Thyroid gland (tissue), 4 donors: ENCODE measurements around the gene NUDT22. TPM values are rescaled to one million over a fixed set of nuclear protein-coding genes. Genes with fewer than 3 reads are reported as not detected.

ENCODE experiments used
- DNase-seq, 2 donors: peaks; one replicate each; pipeline ENCODE4 v3.0.0-alpha.2; 2019
- H3K27ac ChIP-seq, 3 donors: fragments of 200-600 bp; sonication (generic); 1 replicate in 2 of 3; 2 replicates in 1 of 3; pipeline ENCODE4 v1.5.1; 2016 to 2019; ENCODE audit warnings: mild to moderate bottlenecking in 1 of 3, moderate library complexity in 1 of 3
- H3K27me3 ChIP-seq: fragments of 200-600 bp; sonication (generic); one replicate; pipeline ENCODE4 v1.5.1; 2019
- H3K36me3 ChIP-seq, 2 donors: fragments of 200-600 bp; sonication (generic); one replicate each; pipeline ENCODE4 v1.5.1; 2016 to 2019
- H3K4me1 ChIP-seq, 2 donors: fragments of 200-600 bp; sonication (generic); one replicate each; pipeline ENCODE4 v1.5.1; 2017 to 2019
- H3K4me3 ChIP-seq, 3 donors: fragments of 200-600 bp; sonication (generic); replicated peaks in 1 of 3; 1 replicate in 2 of 3; 2 replicates in 1 of 3; pipeline ENCODE4 v1.5.1; 2016; ENCODE audit warnings: mild to moderate bottlenecking in 1 of 3
- H3K9me3 ChIP-seq: fragments of 200-600 bp; sonication (generic); one replicate; pipeline ENCODE4 v1.5.1; 2017
- CTCF ChIP-seq, 6 experiments: fragments of 200-600 bp in 3 of 6; fragments of 450-650 bp in 3 of 6; sonication (generic) in 3 of 6; IDR thresholded peaks; one replicate each; pipeline ENCODE4 v1.5.1; 2016 to 2019; ENCODE audit warnings: antibody characterized with exemption in 6 of 6, mild to moderate bottlenecking in 2 of 6, inconsistent platforms in 1 of 6, moderate library complexity in 1 of 6
- POLR2A ChIP-seq, 2 donors: fragments of 450-650 bp; IDR thresholded peaks; one replicate each; pipeline ENCODE4 v1.6.1; 2017; ENCODE audit warnings: antibody characterized with exemption in 2 of 2, mild to moderate bottlenecking in 2 of 2, moderate library complexity in 1 of 2
- WGBS, 2 donors: methylation state at CpG; one replicate each; pipeline ENCODE4 v1.1.5; 2017; 5-methylcytosine and 5-hydroxymethylcytosine counted together
- intact Hi-C: fragments of 100-400 bp; cut with DNase I; formaldehyde crosslinking; loops from one replicate; pipeline ENCODE4 v1.15.1; 2023
- total RNA-seq, 4 donors: library from RNA; depleted of rRNA; stranded (reverse); fragments of >200 nt; gene quantifications; one replicate each; pipeline ENCODE4 v1.2.3, GENCODE V29; 2016

NUDT22 gene
- total RNA-seq, 4 donors from 2014 or later = 65.6 to 109 (median 94.4) TPM

- 4 to 10% methylated on average over 12 to 24 of the region's 80 CpGs for WGBS, 2 donors
- Histone ChIP-seq H3K27me3 (no peaks in the 10 kb centered on the region), H3K4me3 (peak overlapping the region; percentile 23 to 66 (median 29)), H3K36me3 (peaks cover 10 to 12% of the 10 kb centered on the region in 2 donors), H3K27ac (peak overlapping the region; percentile 50 to 88 (median 78)), H3K9me3 (no peaks in the 10 kb centered on the region), H3K4me1 (peaks cover 30 to 49% of the 10 kb centered on the region in 2 donors)
- no peak for TF ChIP-seq CTCF (IDR thresholded peaks at IDR 0.05)
- TF ChIP-seq POLR2A (IDR thresholded peaks at IDR 0.05) = peak in 1 of 2 donors; percentile 72
- intact Hi-C loops = no loop called here
- peak; percentile 72 for DNase-seq
Observed at GRCh38 chr11:64234647-64235379, 8.7 kb downstream of the NUDT22 start.

GRCh38 chr11:64235437-64236161 is 9.5 kb downstream of the NUDT22 start:
- no peaks in the 10 kb centered on the region for H3K9me3 ChIP-seq
- H3K27ac ChIP-seq = peak overlapping the region; percentile 50 to 88 (median 78)
- intact Hi-C loops = no loop called here
- H3K4me3 ChIP-seq = peak overlapping the region in 2 of 3 donors; percentile 23 to 66
- DNase-seq = no peak
- peaks cover 35 to 54% of the 10 kb centered on the region in 2 donors for H3K4me1 ChIP-seq
- H3K36me3 ChIP-seq = peaks cover 10 to 12% of the 10 kb centered on the region in 2 donors
- no peaks in the 10 kb centered on the region for H3K27me3 ChIP-seq
- 85 to 95% methylated on average over 8 to 10 of the region's 12 CpGs for WGBS, 2 donors
- TF ChIP-seq POLR2A (IDR thresholded peaks at IDR 0.05) (no peak), CTCF (IDR thresholded peaks at IDR 0.05) (no peak)

- H3K27ac ChIP-seq = no peak overlapping the region
- DNase-seq = no peak
Observed at GRCh38 chr11:64237484-64237951, 11.4 kb downstream of the NUDT22 start.

GRCh38 chr11:64238076-64238475 is 12.0 kb downstream of the NUDT22 start:
- H3K4me1 ChIP-seq = peaks cover 41 to 43% of the 10 kb centered on the region in 2 donors
- no peaks in the 10 kb centered on the region for H3K9me3 ChIP-seq
- no peak for TF ChIP-seq POLR2A (IDR thresholded peaks at IDR 0.05)
- TF ChIP-seq CTCF (IDR thresholded peaks at IDR 0.05) = no peak
- H3K27ac ChIP-seq = no peak overlapping the region
- H3K36me3 ChIP-seq = peaks cover 10 to 12% of the 10 kb centered on the region in 2 donors
- 82 to 88% methylated on average over 9 of the region's 9 CpGs for WGBS, 2 donors
- no peak overlapping the region for H3K4me3 ChIP-seq
- intact Hi-C loops = no loop called here
- H3K27me3 ChIP-seq = no peaks in the 10 kb centered on the region
- no peak for DNase-seq

More at GRCh38 chr11:64237484-64237951, 11.4 kb downstream of the NUDT22 start:
- 75 to 85% methylated on average over 4 to 12 of the region's 12 CpGs for WGBS, 2 donors
- intact Hi-C loops = no loop called here
- Histone ChIP-seq H3K36me3 (peaks cover 10 to 12% of the 10 kb centered on the region in 2 donors), H3K4me1 (peaks cover 35 to 43% of the 10 kb centered on the region in 2 donors), H3K4me3 (no peak overlapping the region), H3K9me3 (no peaks in the 10 kb centered on the region), H3K27me3 (no peaks in the 10 kb centered on the region)
- no peak for TF ChIP-seq CTCF (IDR thresholded peaks at IDR 0.05)
- TF ChIP-seq POLR2A (IDR thresholded peaks at IDR 0.05) = no peak
